GM18508 (cell line): ENCODE data around the gene PTPRG.

Experiments
- ATAC-seq: cut with Tn5 transposase; IDR thresholded peaks from one replicate; pipeline ENCODE4 v1.9.1; 2021; ENCODE audit warnings: moderate number of reproducible peaks; ENCODE audit not compliant: insufficient read depth, unreplicated experiment

PTPRG gene

DNA sequence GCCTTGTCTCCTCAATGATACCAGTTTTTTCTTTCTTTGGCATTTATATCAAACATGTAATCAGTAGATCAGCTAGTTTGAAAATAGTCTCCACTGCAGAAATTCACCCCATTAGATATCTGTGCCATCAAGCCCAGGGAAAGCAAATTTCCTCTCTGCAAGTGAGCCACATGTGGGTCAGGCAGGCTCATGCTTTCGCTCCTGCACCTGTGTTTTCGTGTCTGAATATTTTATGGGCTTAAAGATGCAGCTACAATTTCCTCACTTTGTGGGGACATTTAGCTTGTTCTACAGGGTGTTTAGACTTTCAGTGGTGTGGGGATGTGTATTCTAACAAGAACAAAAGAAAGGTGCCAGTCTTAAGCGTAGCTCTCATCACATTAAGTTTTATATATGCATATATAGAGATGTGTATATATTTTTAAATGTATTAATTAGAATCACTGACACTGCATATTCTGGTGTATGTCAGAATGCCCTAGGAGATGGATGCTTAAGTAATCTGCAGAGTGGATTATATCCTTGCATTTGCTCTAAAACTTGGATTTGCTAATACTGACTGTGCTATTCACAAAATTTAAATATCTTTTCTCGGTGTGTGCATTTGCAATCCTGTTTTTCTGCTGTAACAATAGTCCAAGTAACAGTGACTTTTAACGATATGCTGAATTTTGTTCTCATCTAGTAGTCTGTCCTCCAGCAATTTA lies 372.6 kb downstream of the PTPRG start:
- no peak for ATAC-seq

DNA sequence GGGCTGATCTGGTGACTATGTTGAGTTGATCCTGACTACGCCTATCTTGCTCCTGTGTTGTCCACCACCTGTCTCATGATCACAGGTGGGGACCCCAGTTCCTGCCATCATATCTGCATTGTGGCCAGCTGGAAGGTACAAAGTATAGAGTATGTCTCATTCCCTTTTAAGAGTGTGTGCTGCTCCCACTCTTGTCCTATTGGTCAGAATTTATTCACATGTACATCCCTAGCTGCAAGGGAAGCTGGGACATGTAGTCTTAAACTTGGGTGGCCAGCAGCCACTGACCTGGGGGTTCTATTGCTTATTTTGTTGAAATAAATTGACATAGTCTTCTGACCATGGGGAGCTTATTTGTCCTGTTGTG lies 373.1 kb downstream of the PTPRG start:
- no peak for ATAC-seq

- ATAC-seq = no peak
These were observed 374.4 kb downstream of the PTPRG start for GRCh38 chr3:61935814-61936213.

GRCh38 chr3:61936344-61936937 lies 375.1 kb downstream of the PTPRG start:
- no peak for ATAC-seq

DNA sequence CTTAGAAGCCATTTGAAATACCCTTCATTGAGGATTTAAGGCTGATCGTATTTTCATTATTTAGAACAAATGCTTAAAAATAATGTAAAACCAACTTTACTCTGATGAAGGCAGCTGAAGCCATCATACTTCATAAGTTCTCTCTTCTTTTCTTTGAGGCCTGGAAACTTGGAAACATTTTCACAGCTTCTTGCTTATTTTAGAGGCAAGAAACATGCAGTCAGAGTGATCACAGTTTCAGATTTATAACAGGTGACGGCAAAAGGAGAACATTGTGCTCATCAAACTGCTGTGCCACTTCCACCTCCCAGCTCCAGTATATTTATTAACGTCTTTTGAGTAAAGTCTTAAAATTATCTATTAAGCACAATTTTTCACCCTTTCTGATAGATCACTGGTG lies 376.1 kb downstream of the PTPRG start:
- ATAC-seq = no peak

- no peak for ATAC-seq
These were observed 377.6 kb downstream of the PTPRG start for GRCh38 chr3:61938878-61939549.

- no peak for ATAC-seq
These were observed 378.9 kb downstream of the PTPRG start for GRCh38 chr3:61940236-61940635.

DNA sequence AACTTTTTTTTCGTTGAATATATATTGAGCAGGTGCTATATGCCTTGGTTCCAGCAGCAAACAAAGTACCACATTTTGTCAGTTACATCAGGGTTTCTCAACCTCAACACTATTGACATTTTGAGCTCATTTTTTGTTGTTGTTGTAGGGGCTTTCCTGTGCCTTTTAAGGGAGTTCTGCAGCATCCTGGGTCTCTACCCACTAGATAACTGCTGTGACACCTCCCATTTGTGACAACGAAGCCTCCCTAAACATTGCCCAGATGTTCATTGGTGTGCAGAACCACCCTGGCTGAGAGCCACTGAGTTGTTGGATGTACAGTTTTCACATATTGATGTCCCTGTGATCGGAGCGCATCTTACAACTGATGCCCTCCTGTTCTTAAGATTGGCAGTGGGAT lies 382.6 kb downstream of the PTPRG start:
- no peak for ATAC-seq

DNA sequence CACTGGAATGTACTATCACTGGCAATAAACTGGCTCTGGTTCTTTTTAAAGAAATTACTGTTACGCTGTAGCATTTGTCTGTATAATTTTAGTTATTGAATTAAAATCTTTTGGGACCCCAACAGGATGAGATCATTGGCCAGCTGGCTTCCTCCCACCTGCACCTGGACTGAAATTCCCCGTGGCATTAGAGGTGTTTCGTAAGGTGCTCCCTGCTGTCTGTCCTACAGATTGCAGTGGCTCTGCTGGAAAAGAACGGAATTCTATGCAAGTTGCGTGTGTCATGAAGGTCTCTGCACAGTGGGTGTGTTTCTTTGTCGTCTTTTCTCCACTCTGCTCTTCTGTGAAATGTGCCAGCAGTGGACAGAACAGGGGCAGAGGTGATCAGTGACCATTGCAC lies 383.4 kb downstream of the PTPRG start:
- ATAC-seq = no peak

DNA sequence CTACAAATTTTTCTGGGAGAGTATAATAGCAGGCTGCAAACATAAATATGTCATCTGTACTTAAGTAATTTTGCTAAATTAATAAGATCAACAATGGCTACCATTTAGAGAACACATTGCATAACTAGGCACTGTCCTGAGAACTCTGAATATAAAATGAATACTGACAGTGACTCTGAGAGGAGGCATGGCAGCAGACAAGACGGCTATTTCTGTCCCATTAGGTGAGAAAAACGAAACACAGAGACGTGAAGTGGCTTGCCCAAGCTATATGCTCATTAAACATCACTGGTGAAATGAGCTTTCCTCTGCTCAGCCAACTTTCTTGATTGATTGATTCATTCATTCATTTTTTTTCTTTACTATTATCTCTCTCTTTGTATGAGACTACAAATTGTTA lies 384.3 kb downstream of the PTPRG start:
- ATAC-seq = no peak

DNA sequence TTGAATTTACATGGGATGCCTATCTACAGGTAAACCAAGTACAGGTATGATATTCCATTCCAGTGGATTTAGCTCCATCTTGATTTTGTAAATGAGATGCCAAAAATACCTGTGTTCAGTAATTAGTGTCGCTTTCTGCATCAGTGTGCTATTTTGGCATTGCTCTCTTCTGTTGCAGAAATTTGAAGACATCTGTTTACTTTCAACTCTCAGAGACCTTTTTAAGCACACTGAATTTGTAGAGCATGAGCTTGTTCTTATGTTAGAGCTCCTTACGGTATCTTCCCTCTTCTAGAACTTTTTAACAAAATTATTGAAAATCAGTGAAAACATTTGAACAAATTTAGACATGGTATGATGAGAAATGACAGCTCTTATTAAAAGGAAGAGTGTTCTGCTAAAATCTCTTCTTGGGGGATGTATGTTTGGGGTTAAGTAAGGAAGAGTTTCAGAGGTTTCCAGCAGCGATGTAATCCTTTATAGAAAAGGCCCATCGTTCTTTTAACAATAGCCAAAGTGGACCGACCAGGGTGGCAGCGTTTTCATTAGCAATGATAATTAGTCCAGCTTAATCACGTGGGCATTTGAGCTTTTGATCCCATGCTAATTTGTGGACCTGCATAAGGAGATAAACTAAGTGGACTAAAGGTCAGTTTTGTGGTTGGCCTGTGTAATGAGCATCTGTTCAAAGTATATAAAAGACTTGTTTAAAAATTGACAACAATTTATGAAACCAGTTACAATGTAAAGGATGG lies 385.4 kb downstream of the PTPRG start:
- ATAC-seq = no peak

- ATAC-seq = no peak
These were observed 386.1 kb downstream of the PTPRG start for GRCh38 chr3:61947456-61947855.

GRCh38 chr3:61948699-61949305 lies 387.4 kb downstream of the PTPRG start:
- ATAC-seq = no peak

DNA sequence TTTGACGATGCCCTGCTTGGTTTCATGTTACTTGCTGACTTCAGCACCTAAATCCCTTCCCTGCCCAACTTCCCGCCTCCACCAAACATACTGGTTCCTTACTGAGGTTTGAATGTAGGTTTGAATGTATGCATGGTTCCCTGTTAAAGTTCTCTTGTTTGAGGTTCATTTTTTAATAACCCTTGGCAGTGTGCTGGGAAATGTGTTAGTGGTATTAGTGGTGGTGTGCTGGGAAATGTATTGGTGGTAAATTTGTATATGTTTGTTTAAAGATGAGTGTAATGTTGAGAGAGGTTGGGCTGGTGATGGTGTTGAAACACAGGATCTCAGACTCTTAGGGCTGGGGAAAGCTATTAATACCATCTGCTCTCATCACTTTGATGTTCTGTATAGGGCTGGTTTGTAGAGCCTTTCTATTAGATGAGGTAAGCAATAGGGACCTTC lies 392.7 kb downstream of the PTPRG start:
- ATAC-seq = no peak

DNA sequence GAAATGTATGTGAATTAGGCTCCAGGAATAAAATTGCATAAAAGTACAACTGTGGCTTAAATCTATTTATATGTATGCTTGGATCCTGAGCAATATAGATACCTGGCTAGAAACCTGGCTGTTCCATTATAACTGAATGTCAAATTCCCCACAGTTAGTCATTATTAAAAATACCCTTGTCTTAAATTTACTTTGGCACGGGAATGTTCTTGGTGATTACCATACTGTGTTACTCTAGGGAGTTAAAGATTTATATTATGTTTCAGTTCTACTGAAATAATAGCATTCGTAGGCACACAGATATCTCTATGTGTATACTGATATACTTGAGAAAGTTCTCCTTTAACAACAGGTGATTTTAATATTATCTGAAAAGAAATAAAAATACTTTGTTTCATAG lies 394.1 kb downstream of the PTPRG start:
- ATAC-seq = no peak

GRCh38 chr3:61956236-61956635 lies 394.9 kb downstream of the PTPRG start:
- no peak for ATAC-seq

- ATAC-seq = no peak
These were observed 395.9 kb downstream of the PTPRG start for GRCh38 chr3:61957259-61957658.

DNA sequence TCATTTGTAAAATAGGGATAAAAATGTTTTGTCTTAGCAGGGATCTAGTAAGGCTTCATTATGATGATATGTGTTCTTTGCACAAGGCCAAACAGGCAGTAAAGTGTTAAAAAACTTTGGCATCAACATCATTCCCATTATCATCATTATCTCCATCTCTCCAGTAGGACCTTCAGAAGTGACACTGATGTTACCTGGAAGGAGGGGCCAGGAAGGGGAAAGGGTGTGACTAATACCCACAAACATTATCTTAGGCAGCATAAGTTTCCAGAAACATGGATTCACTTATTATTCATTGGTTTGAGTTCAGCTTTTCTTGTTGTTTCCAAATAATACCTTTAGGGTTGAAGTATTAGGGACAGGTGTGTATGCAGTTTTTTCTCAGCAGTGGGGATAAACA lies 399.6 kb downstream of the PTPRG start:
- ATAC-seq = no peak

DNA sequence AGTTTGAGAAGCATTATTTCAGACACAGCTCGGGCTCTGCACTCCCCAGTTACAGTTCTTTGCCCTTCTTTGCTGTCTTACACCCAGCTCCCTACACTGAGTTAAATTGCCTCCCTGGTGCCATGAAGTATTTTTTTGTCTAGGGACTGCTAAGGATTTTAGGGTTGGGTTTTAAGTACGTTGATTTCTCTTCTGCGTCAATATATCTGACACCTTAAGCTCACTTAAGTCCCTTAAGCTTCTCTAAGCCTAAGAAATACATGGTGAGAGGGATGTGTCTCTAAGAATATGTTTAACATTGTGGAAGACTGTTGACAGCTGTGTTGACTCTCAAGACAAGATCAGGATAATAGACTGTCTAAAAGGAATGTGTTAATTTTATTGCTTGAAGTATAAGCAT lies 400.5 kb downstream of the PTPRG start:
- ATAC-seq = no peak

GRCh38 chr3:61964566-61964965 lies 403.2 kb downstream of the PTPRG start:
- ATAC-seq = no peak

DNA sequence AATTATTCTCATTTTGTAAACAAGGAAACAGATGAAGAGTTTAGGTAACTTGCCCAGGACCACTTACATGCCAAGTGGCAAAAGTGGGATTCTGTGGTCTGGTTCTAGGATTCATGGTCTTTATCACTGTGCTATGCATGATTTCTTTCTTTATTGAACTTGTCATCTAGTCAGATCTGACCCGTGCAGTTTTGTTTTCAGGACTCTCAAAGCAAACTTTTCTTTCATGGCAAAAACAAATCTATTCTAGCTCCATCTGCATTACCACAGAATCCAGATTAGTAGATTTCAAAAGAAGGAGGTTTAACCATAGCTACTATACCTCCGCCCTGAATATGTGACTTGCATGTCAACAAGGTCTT lies 404.4 kb downstream of the PTPRG start:
- no peak for ATAC-seq
